ENCODE results near the gene EPGN.
A peak's percentile ranks its signal among the peaks of the same experiment; 100 is the strongest.

EPGN gene

DNA sequence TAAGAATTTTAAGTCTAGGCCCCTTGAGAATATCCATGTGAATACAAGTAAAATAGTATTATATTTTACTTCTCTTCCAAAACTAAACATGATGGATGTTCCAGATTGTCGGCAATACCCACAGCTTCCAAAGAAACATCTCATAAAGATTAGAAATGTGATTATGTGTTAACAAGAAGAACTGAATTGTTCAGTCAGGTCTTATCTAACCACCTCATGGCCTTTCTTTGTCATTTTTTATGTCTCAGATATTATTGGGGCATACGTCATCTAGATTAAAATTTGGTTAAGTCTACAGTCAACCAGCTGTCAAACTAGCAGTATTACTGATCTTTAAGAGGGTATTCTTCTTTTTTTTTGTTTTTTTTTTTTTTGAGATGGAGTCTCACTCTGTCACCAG lies 10.0 kb downstream of the EPGN start:
- CTCF ChIA-PET, result interaction anchor here (0.6 to 1.4 kb wide), 4 partner anchors 89 to 1530 kb away, joined by 3 to 5 read pairs (median 3); no protein-coding TSS in a partner anchor
- no peak overlapping the region for H3K4me3 Mint-ChIP-seq
- no peaks in the 10 kb centered on the region for H3K9me3 Mint-ChIP-seq
- peaks cover 5% of the 10 kb centered on the region for H3K27me3 Mint-ChIP-seq
- H3K36me3 Mint-ChIP-seq, result no peaks in the 10 kb centered on the region
- H3K27ac Mint-ChIP-seq, result no peak overlapping the region
- no peak for DNase-seq
- H3K4me1 Mint-ChIP-seq, result no peaks in the 10 kb centered on the region

DNA sequence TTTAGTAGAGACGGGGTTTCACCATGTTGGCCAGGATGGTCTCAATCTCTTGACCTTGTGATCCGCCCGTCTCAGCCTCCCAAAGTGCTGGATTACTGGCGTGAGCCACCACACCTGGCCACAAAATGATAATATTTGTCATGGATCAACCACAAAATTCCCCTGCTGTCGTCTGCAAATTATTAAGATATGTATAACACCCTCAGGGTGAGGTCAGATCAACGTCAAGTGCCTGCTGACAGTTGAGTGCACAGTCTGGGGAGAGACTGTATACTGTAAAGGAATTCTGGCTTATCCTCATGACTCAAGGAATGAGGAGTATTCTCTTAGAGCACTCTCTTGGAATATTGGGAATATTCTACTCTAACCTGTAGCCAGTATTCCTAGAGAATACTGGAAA lies 11.2 kb downstream of the EPGN start:
- H3K27me3 Mint-ChIP-seq, result peaks cover 14% of the 10 kb centered on the region
- CTCF ChIA-PET, result interaction anchor here (0.6 to 3.3 kb wide), 8 partner anchors 14 to 356 kb away, joined by 3 to 47 read pairs (median 6); no protein-coding TSS in a partner anchor
- no peak for DNase-seq
- H3K9me3 Mint-ChIP-seq, result no peaks in the 10 kb centered on the region
- no peaks in the 10 kb centered on the region for H3K4me1 Mint-ChIP-seq
- H3K36me3 Mint-ChIP-seq, result no peaks in the 10 kb centered on the region
- no peak overlapping the region for H3K4me3 Mint-ChIP-seq
- H3K27ac Mint-ChIP-seq, result no peak overlapping the region

DNA sequence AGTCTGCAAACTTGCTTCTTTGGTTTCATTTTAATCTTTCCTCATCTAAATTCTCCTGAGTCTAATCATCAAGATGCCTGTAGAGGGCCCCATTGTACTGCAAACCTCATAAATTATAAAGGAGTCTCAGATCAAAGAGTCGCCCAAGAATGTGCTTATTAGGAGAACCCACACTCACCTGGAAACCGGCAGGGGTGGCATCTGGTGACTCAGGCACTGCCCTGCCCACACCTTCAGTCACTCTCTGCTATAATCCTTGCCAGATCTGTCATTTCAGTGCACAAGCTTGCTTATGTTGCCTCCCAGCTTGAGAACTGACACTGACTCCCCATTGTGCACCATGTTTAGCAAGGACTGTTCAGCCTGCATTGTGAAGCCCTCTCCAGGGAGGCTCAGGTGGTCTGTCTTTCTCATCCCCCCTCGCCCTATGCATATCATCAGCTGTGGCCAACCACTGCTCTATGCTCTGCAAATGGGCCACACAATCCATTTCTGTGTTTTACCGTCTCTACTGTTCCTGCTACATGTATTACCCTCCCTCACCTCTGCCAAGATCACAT lies 12.4 kb downstream of the EPGN start:
- H3K36me3 Mint-ChIP-seq, result no peaks in the 10 kb centered on the region
- DNase-seq, result peak; percentile 38
- peaks cover 14% of the 10 kb centered on the region for H3K27me3 Mint-ChIP-seq
- H3K4me3 Mint-ChIP-seq, result no peak overlapping the region
- CTCF ChIA-PET, result interaction anchor here (0.7 to 3.3 kb wide), 11 partner anchors 11 to 355 kb away, joined by 3 to 47 read pairs (median 5); no protein-coding TSS in a partner anchor
- H3K27ac Mint-ChIP-seq, result no peak overlapping the region
- H3K9me3 Mint-ChIP-seq, result no peaks in the 10 kb centered on the region
- H3K4me1 Mint-ChIP-seq, result no peaks in the 10 kb centered on the region

DNA sequence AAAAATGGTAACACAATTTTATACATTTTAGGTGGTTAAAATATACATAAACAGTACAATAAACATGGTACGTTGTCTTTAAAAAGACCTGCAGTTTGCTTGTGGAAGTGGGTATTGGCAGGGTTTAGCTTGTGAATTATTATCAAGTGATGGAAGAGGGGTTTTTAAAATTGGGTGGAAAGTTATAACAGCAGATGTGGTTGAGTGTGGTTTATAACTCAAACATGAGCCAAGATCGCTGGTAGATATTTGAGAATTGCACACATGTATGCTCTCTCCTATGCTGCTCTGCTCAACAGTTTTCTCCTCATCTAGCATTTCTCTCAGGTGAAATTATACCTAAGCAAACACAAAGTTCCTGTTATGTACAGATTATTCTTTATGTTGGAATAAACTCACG lies 14.0 kb downstream of the EPGN start:
- Mint-ChIP-seq H3K27me3 (peaks cover 14% of the 10 kb centered on the region), H3K9me3 (no peaks in the 10 kb centered on the region), H3K27ac (no peak overlapping the region), H3K4me1 (no peaks in the 10 kb centered on the region), H3K4me3 (no peak overlapping the region), H3K36me3 (no peaks in the 10 kb centered on the region)
- CTCF ChIA-PET, result interaction anchor here (1.5 to 3.1 kb wide), 3 partner anchors 11 to 353 kb away, joined by 4 to 47 read pairs (median 5); no protein-coding TSS in a partner anchor
- no peak for DNase-seq

DNA sequence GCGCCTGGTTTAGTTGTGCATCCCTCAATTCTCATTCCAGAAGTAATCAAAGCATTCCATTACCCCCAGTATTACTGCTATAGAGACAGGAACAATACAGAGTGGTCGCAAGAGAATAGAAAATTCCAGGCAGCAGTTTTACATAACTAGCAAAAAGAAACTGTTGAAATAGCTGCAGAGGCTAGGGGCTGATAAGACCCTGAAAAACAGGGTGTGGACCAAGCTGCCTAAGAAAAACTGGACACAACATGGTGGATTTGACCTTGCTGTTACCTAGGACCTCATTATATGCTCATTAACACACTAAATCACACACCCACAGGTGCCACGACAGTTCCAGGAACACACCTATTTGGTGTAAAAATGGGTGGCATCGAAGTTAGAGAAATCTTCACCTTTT lies 15.4 kb downstream of the EPGN start:
- H3K4me1 Mint-ChIP-seq, result no peaks in the 10 kb centered on the region
- DNase-seq, result no peak
- no peaks in the 10 kb centered on the region for H3K36me3 Mint-ChIP-seq
- peaks cover 14% of the 10 kb centered on the region for H3K27me3 Mint-ChIP-seq
- H3K9me3 Mint-ChIP-seq, result no peaks in the 10 kb centered on the region
- CTCF ChIA-PET, result no interaction called here
- H3K4me3 Mint-ChIP-seq, result no peak overlapping the region
- H3K27ac Mint-ChIP-seq, result no peak overlapping the region

DNA sequence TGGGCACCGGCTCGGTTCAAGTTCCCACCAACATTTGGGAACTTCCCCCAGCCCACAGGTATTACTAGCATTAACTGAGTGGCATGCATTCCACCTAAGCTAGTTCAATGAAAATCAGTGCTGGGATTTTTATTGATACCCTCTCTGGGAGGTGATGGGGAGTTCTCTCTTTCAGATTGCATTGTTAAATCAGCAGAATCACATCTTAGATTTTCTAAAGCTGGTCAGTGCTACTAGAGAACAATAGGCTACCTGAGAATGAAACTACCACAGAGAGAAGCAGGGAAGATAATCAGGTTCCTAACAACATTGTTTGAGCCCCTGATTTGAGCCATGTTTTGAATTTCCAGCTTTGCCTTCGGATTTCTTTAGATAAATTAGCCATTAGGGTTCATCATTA lies 16.0 kb downstream of the EPGN start:
- H3K9me3 Mint-ChIP-seq, result no peaks in the 10 kb centered on the region
- CTCF ChIA-PET, result no interaction called here
- H3K27me3 Mint-ChIP-seq, result peaks cover 16% of the 10 kb centered on the region
- DNase-seq, result no peak
- no peak overlapping the region for H3K27ac Mint-ChIP-seq
- H3K36me3 Mint-ChIP-seq, result no peaks in the 10 kb centered on the region
- no peaks in the 10 kb centered on the region for H3K4me1 Mint-ChIP-seq
- H3K4me3 Mint-ChIP-seq, result no peak overlapping the region

DNA sequence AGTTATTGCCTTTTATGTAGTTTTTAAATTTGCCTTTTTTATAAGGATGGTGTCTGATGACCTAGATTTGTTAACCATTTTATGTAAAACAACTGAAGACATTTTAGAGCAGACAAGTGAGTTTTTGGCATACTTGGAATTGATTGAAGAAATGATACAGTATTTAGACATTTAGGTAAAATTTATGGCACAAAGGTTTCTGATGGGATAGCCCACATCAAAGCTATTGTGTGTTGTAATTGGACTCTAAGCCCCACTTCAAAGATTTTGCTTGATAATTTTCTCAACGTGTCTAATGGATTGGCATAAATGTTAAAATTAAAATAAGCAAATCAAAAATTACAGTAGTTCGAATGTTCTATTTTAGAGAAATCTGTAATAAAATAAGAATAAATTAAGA lies 17.6 kb downstream of the EPGN start:
- CTCF ChIA-PET, result no interaction called here
- Mint-ChIP-seq H3K36me3 (no peaks in the 10 kb centered on the region), H3K9me3 (no peaks in the 10 kb centered on the region), H3K4me3 (no peak overlapping the region), H3K4me1 (no peaks in the 10 kb centered on the region), H3K27me3 (peaks cover 14% of the 10 kb centered on the region), H3K27ac (no peak overlapping the region)
- DNase-seq, result no peak

DNA sequence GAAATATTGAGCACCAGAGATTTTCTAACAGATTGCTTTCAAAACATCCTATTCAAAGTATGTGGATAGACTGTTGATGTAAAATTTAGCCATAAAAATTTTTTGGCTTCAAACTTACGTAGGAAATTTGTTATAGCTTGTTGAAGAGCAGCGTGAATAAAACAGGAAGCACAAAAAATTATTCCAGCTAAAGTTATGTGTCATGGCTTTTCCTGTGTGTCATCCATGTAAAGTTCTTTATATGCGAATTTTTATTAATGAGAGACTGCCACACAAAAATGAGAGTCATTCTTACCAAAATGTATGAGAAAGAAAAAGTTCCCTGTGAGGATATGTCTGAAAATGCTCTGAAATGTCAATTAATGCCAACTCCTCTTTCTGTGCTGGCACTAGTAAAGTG lies 19.5 kb downstream of the EPGN start:
- H3K27me3 Mint-ChIP-seq, result peaks cover 14% of the 10 kb centered on the region
- no peak overlapping the region for H3K27ac Mint-ChIP-seq
- H3K4me3 Mint-ChIP-seq, result no peak overlapping the region
- H3K36me3 Mint-ChIP-seq, result no peaks in the 10 kb centered on the region
- H3K9me3 Mint-ChIP-seq, result no peaks in the 10 kb centered on the region
- DNase-seq, result no peak
- CTCF ChIA-PET, result interaction anchor here (0.7 to 1.0 kb wide), 2 partner anchors 160 to 189 kb away, joined by 3 read pairs; no protein-coding TSS in a partner anchor
- no peaks in the 10 kb centered on the region for H3K4me1 Mint-ChIP-seq

DNA sequence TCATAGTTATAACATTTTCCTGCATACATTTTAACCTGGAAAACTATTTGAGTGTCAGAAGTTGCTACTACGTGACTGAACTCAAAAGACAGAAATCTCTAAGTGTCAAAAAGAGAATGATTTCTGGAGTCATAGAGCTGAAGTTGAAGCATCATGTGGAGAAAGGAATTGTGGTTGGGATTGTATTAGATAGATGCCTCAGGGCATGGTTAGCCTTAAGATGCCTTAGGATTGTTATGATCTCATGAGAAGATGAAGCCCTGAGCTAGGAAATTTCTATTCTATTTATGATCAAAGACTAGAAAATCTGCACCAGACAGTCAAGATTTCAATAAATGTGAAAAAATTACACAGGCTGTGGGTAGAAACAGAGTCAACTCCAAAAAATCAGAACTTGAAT lies 20.2 kb downstream of the EPGN start:
- no peak overlapping the region for H3K4me3 Mint-ChIP-seq
- CTCF ChIA-PET, result interaction anchor here (0.8 to 1.0 kb wide), 2 partner anchors 159 to 294 kb away, joined by 3 read pairs; no protein-coding TSS in a partner anchor
- no peaks in the 10 kb centered on the region for H3K36me3 Mint-ChIP-seq
- no peak for DNase-seq
- no peaks in the 10 kb centered on the region for H3K9me3 Mint-ChIP-seq
- H3K27ac Mint-ChIP-seq, result no peak overlapping the region
- H3K4me1 Mint-ChIP-seq, result no peaks in the 10 kb centered on the region
- H3K27me3 Mint-ChIP-seq, result peaks cover 11% of the 10 kb centered on the region

DNA sequence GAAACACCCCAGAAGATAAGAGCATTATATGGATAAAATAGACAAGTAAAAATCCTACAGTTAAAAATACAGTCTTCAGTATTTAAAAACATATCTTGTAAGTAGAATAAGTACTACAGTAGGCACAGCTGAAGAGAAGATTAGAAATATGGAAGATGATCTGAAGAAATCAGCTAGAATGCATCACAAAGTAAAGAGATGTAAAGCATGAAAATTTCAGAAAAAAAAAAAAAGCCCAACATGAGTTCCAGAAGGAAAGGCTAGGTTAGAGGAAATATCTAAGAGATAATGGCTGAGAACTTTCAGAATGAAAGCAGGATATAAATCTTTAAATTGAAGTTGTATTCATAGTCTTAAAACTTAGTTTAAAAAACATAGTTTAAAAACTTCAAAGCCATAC lies 21.0 kb downstream of the EPGN start:
- peaks cover 5% of the 10 kb centered on the region for H3K27me3 Mint-ChIP-seq
- CTCF ChIA-PET, result interaction anchor here (0.8 kb wide), 1 partner anchor 294 kb away, joined by 3 read pairs; no protein-coding TSS in a partner anchor
- H3K4me3 Mint-ChIP-seq, result no peak overlapping the region
- no peak for DNase-seq
- no peaks in the 10 kb centered on the region for H3K4me1 Mint-ChIP-seq
- no peak overlapping the region for H3K27ac Mint-ChIP-seq
- H3K9me3 Mint-ChIP-seq, result no peaks in the 10 kb centered on the region
- no peaks in the 10 kb centered on the region for H3K36me3 Mint-ChIP-seq

DNA sequence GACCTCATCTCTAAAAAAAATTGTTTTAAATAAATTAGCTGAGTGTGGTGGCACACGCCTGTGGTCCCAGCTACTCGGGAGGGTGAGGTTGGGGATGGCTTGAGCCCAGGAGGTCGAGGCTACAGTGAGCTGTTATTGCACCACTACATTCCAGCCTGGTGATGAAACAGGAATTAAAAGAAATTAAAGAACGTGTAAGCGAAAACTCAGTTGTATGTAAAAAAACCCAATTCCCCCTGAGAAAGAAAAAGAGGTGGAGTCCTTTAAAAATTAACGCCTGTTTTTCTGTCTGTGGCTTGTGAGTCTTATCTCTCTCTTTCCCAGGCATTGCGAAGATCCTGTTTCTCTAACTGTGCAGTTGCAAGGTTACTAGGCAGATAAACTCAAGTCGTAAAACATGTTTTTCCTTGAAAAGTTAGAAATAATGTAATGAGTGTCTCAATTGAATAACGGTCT lies 22.1 kb downstream of the EPGN start:
- no peaks in the 10 kb centered on the region for H3K4me1 Mint-ChIP-seq
- no peak for DNase-seq
- H3K9me3 Mint-ChIP-seq, result no peaks in the 10 kb centered on the region
- H3K27me3 Mint-ChIP-seq, result peaks cover 9% of the 10 kb centered on the region
- no peaks in the 10 kb centered on the region for H3K36me3 Mint-ChIP-seq
- no peak overlapping the region for H3K27ac Mint-ChIP-seq
- no peak overlapping the region for H3K4me3 Mint-ChIP-seq
- CTCF ChIA-PET, result interaction anchor here (1.0 kb wide), 1 partner anchor 42 kb away, joined by 3 read pairs; no protein-coding TSS in a partner anchor

DNA sequence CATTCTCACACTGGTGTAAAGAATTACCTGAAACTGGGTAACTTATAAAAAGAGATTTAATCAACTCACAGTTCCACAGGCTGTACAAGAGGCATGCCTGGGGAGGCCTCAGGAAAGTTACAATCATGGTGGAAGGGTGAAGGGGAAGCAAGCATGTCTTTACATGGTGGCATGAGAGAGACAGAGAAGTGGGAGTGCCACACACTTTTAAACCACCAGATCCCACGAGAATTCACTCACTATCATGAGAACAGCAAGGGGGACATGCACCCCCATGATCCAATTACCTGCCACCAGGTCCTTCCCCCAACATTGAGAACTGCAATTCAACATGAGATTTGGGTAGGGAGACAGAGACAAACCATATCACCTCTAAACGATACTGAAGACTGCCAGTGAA lies 23.0 kb downstream of the EPGN start:
- H3K9me3 Mint-ChIP-seq, result no peaks in the 10 kb centered on the region
- CTCF ChIA-PET, result interaction anchor here (1.0 kb wide), 1 partner anchor 41 kb away, joined by 3 read pairs; no protein-coding TSS in a partner anchor
- no peak overlapping the region for H3K4me3 Mint-ChIP-seq
- peaks cover 9% of the 10 kb centered on the region for H3K27me3 Mint-ChIP-seq
- DNase-seq, result no peak
- no peak overlapping the region for H3K27ac Mint-ChIP-seq
- H3K36me3 Mint-ChIP-seq, result no peaks in the 10 kb centered on the region
- no peaks in the 10 kb centered on the region for H3K4me1 Mint-ChIP-seq

DNA sequence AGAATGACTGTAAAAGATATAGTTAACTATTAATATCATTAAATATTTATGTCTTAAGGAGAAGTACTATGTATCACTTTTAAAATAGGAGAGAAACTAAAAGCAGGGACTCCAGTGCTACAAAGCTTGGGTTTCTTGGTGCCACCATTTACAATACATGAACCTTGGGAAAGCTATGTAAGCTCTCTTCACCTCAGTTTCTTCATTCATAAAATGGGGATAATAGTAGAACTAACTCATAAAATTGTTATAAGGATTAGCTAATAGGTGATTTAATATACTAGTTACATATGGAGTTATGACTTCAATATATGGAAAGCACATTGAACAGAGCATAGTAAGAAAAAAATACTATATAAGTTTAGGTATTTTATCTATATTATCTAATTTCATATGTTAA lies 23.7 kb downstream of the EPGN start:
- no peak overlapping the region for H3K27ac Mint-ChIP-seq
- H3K9me3 Mint-ChIP-seq, result no peaks in the 10 kb centered on the region
- no peak for DNase-seq
- no peaks in the 10 kb centered on the region for H3K4me1 Mint-ChIP-seq
- CTCF ChIA-PET, result interaction anchor here (1.7 kb wide), 1 partner anchor 10 kb away, joined by 4 read pairs; no protein-coding TSS in a partner anchor
- no peak overlapping the region for H3K4me3 Mint-ChIP-seq
- peaks cover 9% of the 10 kb centered on the region for H3K27me3 Mint-ChIP-seq
- no peaks in the 10 kb centered on the region for H3K36me3 Mint-ChIP-seq

DNA sequence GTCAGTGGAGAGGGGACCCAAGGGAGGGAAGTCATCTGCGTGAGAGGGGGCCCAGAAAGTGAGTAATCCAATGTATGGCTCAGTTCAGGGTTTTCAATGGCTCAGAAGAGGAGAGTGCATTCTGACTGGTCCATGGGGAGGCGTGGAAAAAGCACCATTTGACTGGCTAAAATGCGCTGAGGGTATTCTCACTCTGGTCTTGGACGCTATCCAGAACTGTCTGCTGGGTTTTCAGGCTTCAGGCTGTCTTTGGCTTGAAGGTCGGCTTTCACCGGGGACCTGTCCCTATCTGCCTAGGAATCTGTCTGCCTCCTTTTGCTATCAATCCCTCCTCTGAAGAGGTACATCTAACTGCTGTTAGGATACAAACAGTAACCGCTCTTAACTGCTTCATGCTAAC lies 26.4 kb downstream of the EPGN start:
- Mint-ChIP-seq H3K27ac (no peak overlapping the region), H3K9me3 (no peaks in the 10 kb centered on the region), H3K4me3 (no peak overlapping the region), H3K36me3 (no peaks in the 10 kb centered on the region), H3K27me3 (peaks cover 5% of the 10 kb centered on the region), H3K4me1 (no peaks in the 10 kb centered on the region)
- DNase-seq, result no peak
- CTCF ChIA-PET, result no interaction called here

DNA sequence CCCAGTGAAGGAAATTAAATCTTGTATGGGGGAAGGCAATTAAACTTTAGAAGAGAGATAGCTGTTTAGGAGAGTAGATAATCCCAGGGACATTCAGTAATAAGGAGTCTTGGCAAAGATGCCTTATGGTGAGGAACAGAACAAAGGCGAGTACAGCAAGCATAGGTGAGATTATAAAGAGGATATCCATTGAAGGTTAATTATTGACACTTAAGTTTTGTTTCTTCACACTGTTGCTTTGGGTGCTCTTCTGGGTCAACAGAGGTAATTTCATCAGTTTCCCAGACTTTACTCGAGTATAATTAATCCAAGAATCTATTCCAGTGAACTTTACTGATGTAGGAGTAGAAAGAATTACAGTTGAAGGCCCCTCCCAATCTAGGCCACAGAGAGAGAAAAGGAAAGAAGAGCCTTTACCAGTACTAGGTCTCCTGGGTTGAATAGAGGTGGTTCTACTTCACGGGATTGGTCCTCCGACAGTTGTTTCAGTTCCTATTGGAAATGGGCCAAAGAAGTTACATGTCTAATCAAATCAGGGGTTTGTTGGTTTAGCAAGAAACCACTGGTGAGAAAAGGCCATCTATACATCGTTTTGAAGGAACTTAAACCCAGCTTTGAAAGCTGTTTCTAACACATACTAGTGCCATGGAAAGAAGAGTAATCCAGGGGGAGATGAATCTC lies 27.2 kb downstream of the EPGN start:
- H3K36me3 Mint-ChIP-seq, result no peaks in the 10 kb centered on the region
- CTCF ChIA-PET, result no interaction called here
- no peaks in the 10 kb centered on the region for H3K4me1 Mint-ChIP-seq
- no peak for DNase-seq
- H3K9me3 Mint-ChIP-seq, result no peaks in the 10 kb centered on the region
- no peak overlapping the region for H3K4me3 Mint-ChIP-seq
- peaks cover 5% of the 10 kb centered on the region for H3K27me3 Mint-ChIP-seq
- H3K27ac Mint-ChIP-seq, result no peak overlapping the region
